Spleen (tissue), 11 donors: ENCODE data around the gene GRIN3B. TPM values are rescaled to one million over a fixed set of nuclear protein-coding genes. Genes with fewer than 3 reads are reported as not detected.

ENCODE experiments used
- DNase-seq: peaks from one replicate; pipeline ENCODE4 v3.0.0-alpha.2; 2020
- H3K27ac ChIP-seq, 8 donors: fragments of 200-600 bp; sonication (generic) in 7 of 8; 1 replicate in 4 of 8; 2 replicates in 4 of 8; pipeline versions ENCODE4 v1.5.0 to v1.8.0; 2016 to 2021; ENCODE audit warnings: inconsistent platforms in 4 of 8, mild to moderate bottlenecking in 4 of 8, moderate library complexity in 1 of 8
- H3K27me3 ChIP-seq, 7 donors: fragments of 200-600 bp; sonication (generic) in 6 of 7; replicated peaks in 1 of 7; 1 replicate in 4 of 7; 2 replicates in 3 of 7; pipeline versions ENCODE4 v1.5.0 to v1.8.0; 2016 to 2021; ENCODE audit warnings: inconsistent platforms in 3 of 7, mild to moderate bottlenecking in 1 of 7
- H3K36me3 ChIP-seq, 6 donors: fragments of 200-600 bp; sonication (generic) in 5 of 6; 1 replicate in 4 of 6; 2 replicates in 2 of 6; pipeline versions ENCODE4 v1.5.0 to v1.8.0; 2016 to 2021; ENCODE audit warnings: inconsistent platforms in 2 of 6
- H3K4me1 ChIP-seq, 6 donors: fragments of 200-600 bp; sonication (generic) in 5 of 6; 1 replicate in 3 of 6; 2 replicates in 3 of 6; pipeline versions ENCODE4 v1.5.0 to v1.8.0; 2016 to 2021; ENCODE audit warnings: inconsistent platforms in 3 of 6
- H3K4me3 ChIP-seq, 8 donors: fragments of 200-600 bp; sonication (generic) in 7 of 8; 1 replicate in 4 of 8; 2 replicates in 4 of 8; pipeline versions ENCODE4 v1.5.0 to v1.8.0; 2016 to 2021; ENCODE audit warnings: inconsistent platforms in 4 of 8, mild to moderate bottlenecking in 4 of 8, moderate library complexity in 2 of 8
- H3K9me3 ChIP-seq, 8 donors: fragments of 200-600 bp; sonication (generic) in 7 of 8; 1 replicate in 4 of 8; 2 replicates in 4 of 8; pipeline versions ENCODE4 v1.5.0 to v1.8.0; 2016 to 2021; ENCODE audit warnings: inconsistent platforms in 4 of 8
- POLR2A ChIP-seq, 3 donors: fragments of 450-650 bp; IDR thresholded peaks; one replicate each; pipeline ENCODE4 v1.5.1; 2017; ENCODE audit warnings: antibody characterized with exemption in 3 of 3, mild to moderate bottlenecking in 1 of 3
- POLR2AphosphoS5 ChIP-seq, 3 donors: sonication (generic); formaldehyde crosslinking; IDR thresholded peaks; one replicate each; pipeline ENCODE4 v1.5.1; 2017; ENCODE audit warnings: antibody characterized with exemption in 3 of 3
- WGBS, 5 donors: extraction: QIAGEN DNeasy Blood & Tissue Kit in 3 of 5; methylation state at CpG; one replicate each; pipeline versions ENCODE4 v1.1.5 to v1.1.7; 2013 to 2018; 5-methylcytosine and 5-hydroxymethylcytosine counted together
- intact Hi-C: fragments of 100-400 bp; cut with DNase I; formaldehyde crosslinking; loops from one replicate; pipeline ENCODE4 v1.15.0; 2023; ENCODE audit warnings: low total_unique reads
- polyA plus RNA-seq, 3 donors: library from polyadenylated mRNA; stranded (reverse); fragments of 200-250 nt; gene quantifications; one replicate each; pipeline ENCODE4 v1.2.1, GENCODE V29; 2013
- total RNA-seq, 7 donors: library from RNA; depleted of rRNA in 3 of 7; stranded (reverse); fragments of >200 nt in 3 of 7; fragmentation: NEBNext Ultra II Directional in 4 of 7; extraction: Animal tissue kit (Norgen Biotek cat#: 25700) in 4 of 7; gene quantifications; one replicate each; pipeline versions ENCODE4 v1.1.0 to v1.2.1, GENCODE V29; 2016 to 2021
- TF ChIP-seq, protein P1 (sequence below), 11 experiments: fragments of 200-600 bp in 7 of 11; fragments of 450-650 bp in 4 of 11; sonication (generic) in 4 of 11; IDR thresholded peaks in 8 of 11; conservative IDR thresholded peaks in 3 of 11; 1 replicate in 7 of 11; 2 replicates in 4 of 11; pipeline versions ENCODE4 v1.4.0 to v1.8.0; 2016 to 2021; ENCODE audit warnings: antibody characterized with exemption in 11 of 11, inconsistent platforms in 4 of 11, mild to moderate bottlenecking in 1 of 11
- donor health status: healthy with polysubstance abuse.
- donor health status: DM: no; HTN: no; CAD: no; lungs with moderate emphysema.
- donor health status: DM: no; HTN: no; CAD: no.
- donor health status: Bipolar disorder and iron deficiency.
- donor health status: healthy.
- donor health status: DM: no; HTN: no; CAD: no.
- donor health status: DM: yes; HTN: yes; CAD: no.

The GRIN3B gene
- total and polyA plus RNA-seq, 10 donors = 0.07 to 0.11 TPM; not detected in 8

DNA sequence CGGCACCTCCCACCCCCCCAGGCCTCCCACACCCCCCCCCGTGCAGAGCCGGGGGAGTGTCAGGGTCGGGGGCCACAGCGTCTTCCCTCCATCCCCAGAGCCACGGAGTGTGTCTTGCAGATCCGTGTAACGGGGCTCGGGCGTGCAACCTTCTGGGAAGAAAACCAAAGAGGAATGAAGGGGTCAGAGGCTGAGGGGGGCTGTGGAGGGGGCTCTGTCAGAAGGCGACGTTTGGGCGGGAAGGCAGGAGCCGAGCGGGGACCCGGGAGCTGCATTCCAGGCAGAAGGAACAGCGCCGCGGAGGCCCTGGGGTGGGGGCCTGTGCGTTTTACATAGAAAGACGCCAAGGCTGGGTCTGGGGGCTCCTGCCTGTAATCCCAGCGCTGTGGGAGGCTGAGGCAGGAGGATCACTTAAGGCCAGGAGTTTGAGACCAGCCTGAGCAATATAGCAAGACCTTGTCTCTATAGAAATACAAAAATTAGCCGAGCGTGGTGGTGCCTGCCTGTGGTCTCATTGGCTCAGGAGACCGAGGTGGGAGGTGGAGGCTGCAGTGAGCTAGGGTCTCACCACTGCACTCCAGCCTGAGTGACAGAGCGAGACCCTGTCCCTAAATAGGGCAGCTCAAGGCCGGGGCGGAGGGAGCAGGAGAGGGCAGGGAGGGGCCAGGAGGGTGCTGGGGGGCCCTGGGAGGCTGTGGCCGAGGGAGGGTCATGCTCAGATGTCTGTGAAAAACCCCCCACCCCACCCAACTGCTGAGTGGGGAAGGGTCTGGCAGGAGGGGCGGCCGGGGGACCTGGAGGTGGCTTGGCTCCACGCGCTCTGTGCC, 46.6 kb upstream of the GRIN3B start:
- Histone ChIP-seq H3K36me3 (no peaks in the 10 kb centered on the region), H3K4me1 (peaks cover 8 to 84% (median 46%) of the 10 kb centered on the region in 6 donors), H3K9me3 (no peaks in the 10 kb centered on the region), H3K27ac (peak overlapping the region in 4 of 8 donors; percentile 57 to 79 (median 67)), H3K27me3 (no peaks in the 10 kb centered on the region), H3K4me3 (peak overlapping the region in 5 of 8 donors; percentile 4 to 54 (median 17))
- no peak for TF ChIP-seq POLR2AphosphoS5 (IDR thresholded peaks at IDR 0.05)
- TF ChIP-seq, protein P1, sequence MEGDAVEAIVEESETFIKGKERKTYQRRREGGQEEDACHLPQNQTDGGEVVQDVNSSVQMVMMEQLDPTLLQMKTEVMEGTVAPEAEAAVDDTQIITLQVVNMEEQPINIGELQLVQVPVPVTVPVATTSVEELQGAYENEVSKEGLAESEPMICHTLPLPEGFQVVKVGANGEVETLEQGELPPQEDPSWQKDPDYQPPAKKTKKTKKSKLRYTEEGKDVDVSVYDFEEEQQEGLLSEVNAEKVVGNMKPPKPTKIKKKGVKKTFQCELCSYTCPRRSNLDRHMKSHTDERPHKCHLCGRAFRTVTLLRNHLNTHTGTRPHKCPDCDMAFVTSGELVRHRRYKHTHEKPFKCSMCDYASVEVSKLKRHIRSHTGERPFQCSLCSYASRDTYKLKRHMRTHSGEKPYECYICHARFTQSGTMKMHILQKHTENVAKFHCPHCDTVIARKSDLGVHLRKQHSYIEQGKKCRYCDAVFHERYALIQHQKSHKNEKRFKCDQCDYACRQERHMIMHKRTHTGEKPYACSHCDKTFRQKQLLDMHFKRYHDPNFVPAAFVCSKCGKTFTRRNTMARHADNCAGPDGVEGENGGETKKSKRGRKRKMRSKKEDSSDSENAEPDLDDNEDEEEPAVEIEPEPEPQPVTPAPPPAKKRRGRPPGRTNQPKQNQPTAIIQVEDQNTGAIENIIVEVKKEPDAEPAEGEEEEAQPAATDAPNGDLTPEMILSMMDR (IDR thresholded peaks at IDR 0.05 in 8 of 11, conservative IDR thresholded peaks at IDR 0.05 in 3 of 11) = no peak
- no peak for TF ChIP-seq POLR2A (IDR thresholded peaks at IDR 0.05)
- intact Hi-C loops = no loop called here
- WGBS, 5 donors = 44 to 57% (median 50%) methylated on average over 33 of the region's 33 CpGs
- DNase-seq = no peak

DNA sequence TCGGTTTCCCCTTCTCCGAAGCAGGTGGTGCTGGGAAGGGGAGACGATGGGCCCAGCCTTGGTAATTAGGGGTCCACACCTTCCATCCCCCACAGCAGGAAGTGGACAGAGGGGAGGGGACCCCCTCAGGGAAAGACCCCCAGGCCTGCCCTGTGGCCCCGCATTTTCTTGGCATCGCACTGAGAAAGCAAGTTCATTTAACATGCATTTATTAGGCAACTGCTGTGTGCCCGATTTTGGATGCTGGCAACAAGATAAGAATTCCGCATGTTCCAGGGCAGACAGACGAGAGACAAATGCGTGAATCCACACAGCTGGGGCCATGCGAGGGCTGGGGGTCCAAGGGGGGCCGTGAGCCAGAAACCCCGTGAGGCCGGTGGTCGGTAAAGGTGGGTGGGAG, 45.9 kb upstream of the GRIN3B start:
- H3K4me1 ChIP-seq = peaks cover 8 to 78% (median 39%) of the 10 kb centered on the region in 6 donors
- intact Hi-C loops = no loop called here
- H3K36me3 ChIP-seq = peaks cover 0 to 6% (median 0%) of the 10 kb centered on the region in 6 donors
- TF ChIP-seq POLR2A (IDR thresholded peaks at IDR 0.05) = no peak
- no peak for TF ChIP-seq POLR2AphosphoS5 (IDR thresholded peaks at IDR 0.05)
- TF ChIP-seq, protein P1 (IDR thresholded peaks at IDR 0.05 in 8 of 11, conservative IDR thresholded peaks at IDR 0.05 in 3 of 11) = no peak
- no peak overlapping the region for H3K27ac ChIP-seq
- DNase-seq = no peak
- 83 to 92% (median 86%) methylated on average over 14 of the region's 14 CpGs for WGBS, 5 donors
- no peak overlapping the region for H3K4me3 ChIP-seq
- no peaks in the 10 kb centered on the region for H3K27me3 ChIP-seq
- no peaks in the 10 kb centered on the region for H3K9me3 ChIP-seq

DNA sequence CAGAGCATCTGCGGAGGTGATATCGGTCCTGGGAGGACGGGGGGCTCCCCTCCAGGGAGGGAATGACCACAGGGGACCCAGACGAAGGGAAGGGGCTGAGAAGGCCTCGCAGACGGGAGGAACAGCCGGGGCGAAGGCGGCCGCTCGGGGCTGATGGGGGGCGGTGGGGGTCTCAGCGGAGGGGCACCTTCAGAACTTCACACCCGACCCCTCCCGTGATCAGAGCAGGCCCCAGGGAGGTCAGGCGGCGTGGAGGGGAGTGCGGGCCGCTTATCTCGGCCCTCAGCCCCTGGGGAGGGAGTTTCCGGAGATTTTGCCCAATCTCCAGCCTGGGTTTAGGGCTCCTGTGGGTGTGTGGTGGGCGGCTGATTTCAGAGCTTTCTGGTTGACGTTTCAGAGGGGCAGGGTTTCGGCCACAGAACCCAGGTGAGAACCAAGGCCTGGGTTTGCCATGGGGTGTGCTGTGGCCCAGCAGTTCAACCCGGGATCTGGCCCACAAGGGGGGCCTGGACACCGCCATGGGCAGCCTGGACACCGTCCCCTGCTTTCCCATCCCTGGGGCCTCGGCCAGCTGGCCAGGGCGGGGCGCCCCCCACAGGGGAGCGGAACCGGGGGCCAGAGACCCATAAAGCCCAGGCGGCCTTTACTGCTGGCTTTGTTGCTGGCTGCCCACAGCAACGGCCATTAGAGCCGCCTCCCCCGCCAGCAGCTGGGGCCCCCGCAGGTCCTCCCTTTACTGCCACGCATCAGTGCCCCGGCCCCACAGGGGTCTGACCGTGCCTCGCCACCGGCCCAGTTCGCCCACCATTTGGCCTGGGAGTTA, 45.3 kb upstream of the GRIN3B start:
- TF ChIP-seq, protein P1 (IDR thresholded peaks at IDR 0.05 in 8 of 11, conservative IDR thresholded peaks at IDR 0.05 in 3 of 11) = no peak
- peak in 1 of 3 donors; percentile 14 for TF ChIP-seq POLR2AphosphoS5 (IDR thresholded peaks at IDR 0.05)
- no peaks in the 10 kb centered on the region for H3K9me3 ChIP-seq
- DNase-seq = no peak
- H3K27ac ChIP-seq = peak overlapping the region in 1 of 8 donors; percentile 21
- H3K36me3 ChIP-seq = peaks cover 0 to 12% (median 0%) of the 10 kb centered on the region in 6 donors
- peaks cover 8 to 72% (median 36%) of the 10 kb centered on the region in 6 donors for H3K4me1 ChIP-seq
- WGBS, 5 donors = 73 to 87% (median 83%) methylated on average over 29 to 43 of the region's 43 CpGs
- no peak overlapping the region for H3K4me3 ChIP-seq
- H3K27me3 ChIP-seq = no peaks in the 10 kb centered on the region
- intact Hi-C loops = no loop called here
